Mucosa of descending colon (tissue), 3 donors: ENCODE measurements around the gene PAPOLG. TPM values are rescaled to one million over a fixed set of nuclear protein-coding genes. Genes with fewer than 3 reads are reported as not detected.
"Not testable (repeated sequence)": the region's sequence is repeated elsewhere in the genome, so short reads cannot be mapped to it uniquely, and the experiment has no call there.

Source experiments
- ATAC-seq: fragments of 200-7000 bp; cut with Tn5 transposase; one replicate; pipeline ENCODE4 v1.9.1; 2020; ENCODE audit warnings: mild to moderate bottlenecking, moderate library complexity
- DNase-seq, 3 donors: peaks; one replicate each; pipeline ENCODE4 v3.0.0-alpha.2; 2020
- H3K36me3 ChIP-seq: fragments of 200-600 bp; one replicate; pipeline ENCODE4 v1.8.0; 2021; ENCODE audit warnings: low read depth, mild to moderate bottlenecking
- H3K4me1 ChIP-seq: fragments of 200-600 bp; one replicate; pipeline ENCODE4 v1.8.0; 2021; ENCODE audit warnings: low read depth, mild to moderate bottlenecking
- H3K4me3 ChIP-seq: fragments of 200-600 bp; one replicate; pipeline ENCODE4 v1.8.0; 2021; ENCODE audit warnings: mild to moderate bottlenecking
- H3K9me3 ChIP-seq: fragments of 200-600 bp; one replicate; pipeline ENCODE4 v1.8.0; 2021; ENCODE audit warnings: mild to moderate bottlenecking
- intact Hi-C, 2 donors: fragments of 100-400 bp; cut with DNase I in 1 of 2; cut with micrococcal nuclease in 1 of 2; formaldehyde crosslinking; loops; one replicate each; pipeline versions ENCODE4 v1.11.0 to v1.11.1; 2022; cut with DNase I, micrococcal nuclease
- total RNA-seq, 3 donors: library from RNA; stranded (reverse); fragmentation: NEBNext Ultra II Directional in 2 of 3; extraction: Animal tissue kit (Norgen Biotek cat#: 25700) in 2 of 3; gene quantifications; one replicate each; pipeline versions ENCODE4 v1.2.1 to v1.2.4, GENCODE V29; 2021 to 2023
- TF ChIP-seq, protein P1 (sequence below): fragments of 200-600 bp; IDR thresholded peaks from one replicate; pipeline ENCODE4 v1.8.0; 2022; ENCODE audit warnings: antibody characterized with exemption, mild to moderate bottlenecking
- donor health status: DM: no; HTN: no; CAD: no; lungs with moderate emphysema.
- donor health status: DM: no; HTN: no; CAD: no.
- donor health status: DM: no; HTN: yes; CAD: no.

Gene PAPOLG
- total RNA-seq, 3 donors from 2014 or later = 9.1 to 14.5 (median 10.1) TPM

DNA sequence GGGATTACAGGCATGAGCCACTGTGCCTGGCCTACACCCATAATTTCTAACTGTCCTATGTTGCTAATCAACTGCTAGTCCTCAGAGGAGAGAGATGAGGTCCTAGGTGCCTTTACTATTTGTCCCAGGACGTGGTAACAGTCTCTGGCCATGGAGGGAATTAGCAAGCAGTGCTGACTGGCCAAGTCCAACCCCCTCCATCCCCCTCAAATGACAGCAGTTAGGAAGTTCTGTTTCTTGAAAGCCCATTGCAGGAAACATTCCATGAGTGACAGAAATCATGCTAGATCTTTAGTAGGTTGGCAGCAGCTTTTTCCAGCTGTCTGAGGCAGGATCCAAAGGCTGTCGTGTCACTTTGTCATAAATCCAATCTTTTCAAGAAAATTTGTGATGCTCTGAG lies 69.6 kb downstream of the PAPOLG start:
- ATAC-seq = no peak

GRCh38 chr2:60826111-60826510 lies 70.0 kb downstream of the PAPOLG start:
- intact Hi-C loops = no loop called here
- H3K9me3 ChIP-seq = no peaks in the 10 kb centered on the region
- no peak for ATAC-seq
- no peaks in the 10 kb centered on the region for H3K36me3 ChIP-seq
- DNase-seq = no peak
- no peak overlapping the region for H3K4me3 ChIP-seq
- no peaks in the 10 kb centered on the region for H3K4me1 ChIP-seq
- TF ChIP-seq, protein P1, sequence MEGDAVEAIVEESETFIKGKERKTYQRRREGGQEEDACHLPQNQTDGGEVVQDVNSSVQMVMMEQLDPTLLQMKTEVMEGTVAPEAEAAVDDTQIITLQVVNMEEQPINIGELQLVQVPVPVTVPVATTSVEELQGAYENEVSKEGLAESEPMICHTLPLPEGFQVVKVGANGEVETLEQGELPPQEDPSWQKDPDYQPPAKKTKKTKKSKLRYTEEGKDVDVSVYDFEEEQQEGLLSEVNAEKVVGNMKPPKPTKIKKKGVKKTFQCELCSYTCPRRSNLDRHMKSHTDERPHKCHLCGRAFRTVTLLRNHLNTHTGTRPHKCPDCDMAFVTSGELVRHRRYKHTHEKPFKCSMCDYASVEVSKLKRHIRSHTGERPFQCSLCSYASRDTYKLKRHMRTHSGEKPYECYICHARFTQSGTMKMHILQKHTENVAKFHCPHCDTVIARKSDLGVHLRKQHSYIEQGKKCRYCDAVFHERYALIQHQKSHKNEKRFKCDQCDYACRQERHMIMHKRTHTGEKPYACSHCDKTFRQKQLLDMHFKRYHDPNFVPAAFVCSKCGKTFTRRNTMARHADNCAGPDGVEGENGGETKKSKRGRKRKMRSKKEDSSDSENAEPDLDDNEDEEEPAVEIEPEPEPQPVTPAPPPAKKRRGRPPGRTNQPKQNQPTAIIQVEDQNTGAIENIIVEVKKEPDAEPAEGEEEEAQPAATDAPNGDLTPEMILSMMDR = no peak

More for the DNA sequence above, 69.6 kb downstream of the PAPOLG start:
- no peak for DNase-seq
- Histone ChIP-seq H3K4me3 (no peak overlapping the region), H3K4me1 (no peaks in the 10 kb centered on the region), H3K36me3 (no peaks in the 10 kb centered on the region), H3K9me3 (no peaks in the 10 kb centered on the region)
- intact Hi-C loops = no loop called here
- TF ChIP-seq, protein P1 = no peak

GRCh38 chr2:60826860-60827259 lies 70.8 kb downstream of the PAPOLG start:
- H3K36me3 ChIP-seq, intact Hi-C loops, H3K4me3 ChIP-seq, H3K9me3 ChIP-seq, DNase-seq, H3K4me1 ChIP-seq, ATAC-seq: not testable (repeated sequence)

DNA sequence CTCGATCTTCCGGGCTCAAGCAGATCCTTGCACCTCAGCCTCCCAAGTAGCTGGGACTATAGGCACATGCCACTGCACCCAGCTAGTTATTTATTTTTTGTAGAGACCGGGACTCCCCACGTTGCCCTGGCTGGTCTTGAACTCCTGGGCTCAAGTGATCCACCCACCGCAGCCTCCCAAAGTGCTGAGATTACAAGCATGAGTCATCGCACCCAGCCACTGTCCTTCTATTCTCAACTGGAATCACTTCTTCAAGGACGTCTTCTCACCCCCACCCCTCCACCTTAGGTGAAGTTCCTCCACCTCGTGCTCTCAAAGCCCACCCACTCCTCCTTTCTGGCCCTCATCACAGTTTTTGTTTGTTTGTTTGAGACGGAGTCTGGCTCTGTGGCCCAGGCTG lies 71.3 kb downstream of the PAPOLG start:
- Histone ChIP-seq H3K9me3 (no peaks in the 10 kb centered on the region), H3K36me3 (no peaks in the 10 kb centered on the region), H3K4me1 (no peaks in the 10 kb centered on the region), H3K4me3 (no peak overlapping the region)
- TF ChIP-seq, protein P1 = no peak
- no peak for ATAC-seq
- intact Hi-C loops = no loop called here
- no peak for DNase-seq

DNA sequence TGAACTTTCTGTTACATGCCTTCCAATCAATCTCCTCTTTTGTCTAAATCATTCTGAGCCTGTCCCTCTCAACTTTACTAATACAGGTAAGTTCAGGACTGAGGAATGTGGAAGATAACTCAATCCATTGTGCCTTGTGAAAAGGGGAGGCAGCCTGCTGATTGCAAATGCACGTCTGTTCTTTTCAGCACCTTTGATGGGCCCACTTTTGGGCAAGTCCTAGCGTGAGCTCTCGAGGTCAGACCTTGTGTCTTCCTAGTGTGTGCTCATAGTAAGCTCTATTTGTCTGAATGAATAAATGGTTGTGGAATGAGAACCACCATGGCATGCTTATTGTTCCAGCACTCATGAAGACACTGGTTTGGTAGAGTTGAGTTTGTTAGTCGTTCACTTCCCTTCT lies 74.9 kb downstream of the PAPOLG start:
- DNase-seq (no peak), ATAC-seq (no peak)
- Histone ChIP-seq H3K36me3 (no peaks in the 10 kb centered on the region), H3K9me3 (no peaks in the 10 kb centered on the region), H3K4me1 (no peaks in the 10 kb centered on the region), H3K4me3 (no peak overlapping the region)
- intact Hi-C loops = no loop called here
- TF ChIP-seq, protein P1 = no peak

DNA sequence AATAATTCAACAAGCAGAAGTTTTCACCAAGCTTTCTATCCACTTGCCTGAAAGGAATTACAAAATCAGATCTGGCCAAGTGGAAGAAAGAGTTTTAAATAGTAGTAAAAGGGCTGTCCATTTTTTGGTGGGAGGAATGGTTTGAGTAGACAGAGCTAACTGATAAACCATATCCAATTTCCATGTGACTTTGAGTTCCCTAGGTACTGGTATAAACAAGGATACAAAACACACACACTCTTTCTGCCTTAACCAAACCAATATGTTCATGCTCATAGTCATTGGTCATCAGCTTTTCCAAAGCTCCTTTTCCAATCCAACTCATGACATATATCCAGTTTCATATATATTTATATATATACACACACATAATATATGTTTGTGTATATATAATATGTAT lies 75.9 kb downstream of the PAPOLG start:
- no peak overlapping the region for H3K4me3 ChIP-seq
- H3K36me3 ChIP-seq = no peaks in the 10 kb centered on the region
- no peak for DNase-seq
- H3K9me3 ChIP-seq = no peaks in the 10 kb centered on the region
- intact Hi-C loops = no loop called here
- no peak for ATAC-seq
- TF ChIP-seq, protein P1 = no peak
- H3K4me1 ChIP-seq = no peaks in the 10 kb centered on the region
